NOMO-1 treated with dmso at 0.1 percent for 144 hours (cell line): Measurements from ENCODE around the gene CMSS1.

Source experiments
- DNase-seq: peaks from one replicate; lab custom pipeline; 2025; ENCODE audit not compliant: unreplicated experiment; lab: John Stamatoyannopoulos, UW

Gene CMSS1

GRCh38 chr3:99928771-99929744, 111.4 kb downstream of the CMSS1 start:
- DNase-seq: no peak

GRCh38 chr3:99929745-99930139, 112.1 kb downstream of the CMSS1 start:
- DNase-seq: no peak

- no peak for DNase-seq
Observed at GRCh38 chr3:99931059-99931458, 113.4 kb downstream of the CMSS1 start.

- no peak for DNase-seq
Observed at GRCh38 chr3:99933971-99934750, 116.5 kb downstream of the CMSS1 start.

- no peak for DNase-seq
Observed at GRCh38 chr3:99934975-99935797, 117.5 kb downstream of the CMSS1 start.

GRCh38 chr3:99938270-99938911, 120.7 kb downstream of the CMSS1 start:
- DNase-seq: no peak

- DNase-seq: no peak
Observed at GRCh38 chr3:99939876-99940275, 122.2 kb downstream of the CMSS1 start.

- no peak for DNase-seq
Observed at GRCh38 chr3:99940350-99940749, 122.7 kb downstream of the CMSS1 start.

GRCh38 chr3:99941211-99941610, 123.5 kb downstream of the CMSS1 start:
- DNase-seq: no peak

- DNase-seq: no peak
Observed at GRCh38 chr3:99943931-99944761, 126.5 kb downstream of the CMSS1 start.

- DNase-seq: no peak
Observed at GRCh38 chr3:99945328-99945995, 127.8 kb downstream of the CMSS1 start.

- DNase-seq: no peak
Observed at GRCh38 chr3:99947356-99947755, 129.7 kb downstream of the CMSS1 start.

- no peak for DNase-seq
Observed at GRCh38 chr3:99948467-99949089, 130.9 kb downstream of the CMSS1 start.

- no peak for DNase-seq
Observed at GRCh38 chr3:99949956-99950670, 132.5 kb downstream of the CMSS1 start.

- DNase-seq: no peak
Observed at GRCh38 chr3:99950921-99951320, 133.3 kb downstream of the CMSS1 start.

- DNase-seq: no peak
Observed at GRCh38 chr3:99951701-99952100, 134.0 kb downstream of the CMSS1 start.

GRCh38 chr3:99952306-99952705, 134.6 kb downstream of the CMSS1 start:
- DNase-seq: no peak

GRCh38 chr3:99953596-99953995, 135.9 kb downstream of the CMSS1 start:
- no peak for DNase-seq
